GM18907 (cell line): Measurements from ENCODE around the gene ADAMTS17.

ENCODE experiments used
- ATAC-seq: cut with Tn5 transposase; IDR thresholded peaks from one replicate; pipeline ENCODE4 v1.9.1; 2021; ENCODE audit warnings: mild to moderate bottlenecking, moderate library complexity; ENCODE audit not compliant: unreplicated experiment

Gene ADAMTS17

GRCh38 chr15:100227781-100228180 lies 114.0 kb downstream of the ADAMTS17 start:
- ATAC-seq: no peak

GRCh38 chr15:100226107-100226506 lies 115.7 kb downstream of the ADAMTS17 start:
- ATAC-seq: no peak

GRCh38 chr15:100224206-100225185 lies 117.3 kb downstream of the ADAMTS17 start:
- ATAC-seq: no peak

- ATAC-seq: no peak
These were observed 119.4 kb downstream of the ADAMTS17 start for GRCh38 chr15:100222349-100222715.

- no peak for ATAC-seq
These were observed 120.1 kb downstream of the ADAMTS17 start for GRCh38 chr15:100221471-100222348.

GRCh38 chr15:100220058-100220768 lies 121.6 kb downstream of the ADAMTS17 start:
- ATAC-seq: no peak

- no peak for ATAC-seq
These were observed 123.3 kb downstream of the ADAMTS17 start for GRCh38 chr15:100218434-100218833.

- ATAC-seq: no peak
These were observed 125.6 kb downstream of the ADAMTS17 start for GRCh38 chr15:100216182-100216581.

GRCh38 chr15:100215843-100216169 lies 126.0 kb downstream of the ADAMTS17 start:
- no peak for ATAC-seq

- no peak for ATAC-seq
These were observed 126.5 kb downstream of the ADAMTS17 start for GRCh38 chr15:100215031-100215842.

- no peak for ATAC-seq
These were observed 129.6 kb downstream of the ADAMTS17 start for GRCh38 chr15:100211855-100212850.

- no peak for ATAC-seq
These were observed 131.4 kb downstream of the ADAMTS17 start for GRCh38 chr15:100210338-100210737.

GRCh38 chr15:100208921-100209603 lies 132.7 kb downstream of the ADAMTS17 start:
- no peak for ATAC-seq

- no peak for ATAC-seq
These were observed 134.7 kb downstream of the ADAMTS17 start for GRCh38 chr15:100207053-100207452.

GRCh38 chr15:100206643-100207042 lies 135.1 kb downstream of the ADAMTS17 start:
- ATAC-seq: no peak

- no peak for ATAC-seq
These were observed 136.1 kb downstream of the ADAMTS17 start for GRCh38 chr15:100205549-100206295.

- ATAC-seq: no peak
These were observed 137.0 kb downstream of the ADAMTS17 start for GRCh38 chr15:100204771-100205170.

- no peak for ATAC-seq
These were observed 137.6 kb downstream of the ADAMTS17 start for GRCh38 chr15:100204211-100204610.
